Kidney epithelial cell (primary cell): ENCODE measurements around the gene CORO7. TPM values are rescaled to one million over a fixed set of nuclear protein-coding genes. Genes with fewer than 3 reads are reported as not detected.
"Not testable (repeated sequence)": the region's sequence is repeated elsewhere in the genome, so short reads cannot be mapped to it uniquely, and the experiment has no call there.

Source experiments
- DNase-seq: peaks from one replicate; pipeline ENCODE4 v3.0.0-alpha.2; 2010; ENCODE audit warnings: low read depth
- H3K27me3 ChIP-seq: 2 replicates; pipeline ENCODE4 v1.6.0; 2011; ENCODE audit warnings: low read length; ENCODE audit not compliant: control insufficient read depth, insufficient read depth
- H3K36me3 ChIP-seq: 2 replicates; pipeline ENCODE4 v1.5.1; 2011; ENCODE audit warnings: low read length; ENCODE audit not compliant: control insufficient read depth, insufficient read depth
- H3K4me3 ChIP-seq: 2 replicates; pipeline ENCODE4 v1.5.1; 2011; ENCODE audit warnings: low read depth, mild to moderate bottlenecking, control low read depth, low read length
- total RNA-seq: library from RNA; depleted of rRNA; stranded (reverse); fragments of >200 nt; gene quantifications from 2 replicates; pipeline ENCODE4 v1.2.3, GENCODE V29; 2015
- TF ChIP-seq, protein P1 (sequence below): IDR thresholded peaks from 2 replicates; pipeline ENCODE4 v1.5.1; 2011; ENCODE audit warnings: mild to moderate bottlenecking, moderate library complexity, low read length, control low read depth, inconsistent platforms; ENCODE audit not compliant: insufficient read depth, poor library complexity, severe bottlenecking

Gene CORO7
- total RNA-seq, 1 donor from 2014 or later, result 57.3 TPM

- H3K4me3 ChIP-seq, result no peak overlapping the region
- H3K27me3 ChIP-seq, result no peaks in the 10 kb centered on the region
- H3K36me3 ChIP-seq, result no peaks in the 10 kb centered on the region
- TF ChIP-seq, protein P1, sequence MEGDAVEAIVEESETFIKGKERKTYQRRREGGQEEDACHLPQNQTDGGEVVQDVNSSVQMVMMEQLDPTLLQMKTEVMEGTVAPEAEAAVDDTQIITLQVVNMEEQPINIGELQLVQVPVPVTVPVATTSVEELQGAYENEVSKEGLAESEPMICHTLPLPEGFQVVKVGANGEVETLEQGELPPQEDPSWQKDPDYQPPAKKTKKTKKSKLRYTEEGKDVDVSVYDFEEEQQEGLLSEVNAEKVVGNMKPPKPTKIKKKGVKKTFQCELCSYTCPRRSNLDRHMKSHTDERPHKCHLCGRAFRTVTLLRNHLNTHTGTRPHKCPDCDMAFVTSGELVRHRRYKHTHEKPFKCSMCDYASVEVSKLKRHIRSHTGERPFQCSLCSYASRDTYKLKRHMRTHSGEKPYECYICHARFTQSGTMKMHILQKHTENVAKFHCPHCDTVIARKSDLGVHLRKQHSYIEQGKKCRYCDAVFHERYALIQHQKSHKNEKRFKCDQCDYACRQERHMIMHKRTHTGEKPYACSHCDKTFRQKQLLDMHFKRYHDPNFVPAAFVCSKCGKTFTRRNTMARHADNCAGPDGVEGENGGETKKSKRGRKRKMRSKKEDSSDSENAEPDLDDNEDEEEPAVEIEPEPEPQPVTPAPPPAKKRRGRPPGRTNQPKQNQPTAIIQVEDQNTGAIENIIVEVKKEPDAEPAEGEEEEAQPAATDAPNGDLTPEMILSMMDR, result peak; percentile 84
- no peak for DNase-seq
Observed at GRCh38 chr16:4402439-4403132, 13.8 kb downstream of the CORO7 start.

- DNase-seq, result no peak
- no peaks in the 10 kb centered on the region for H3K27me3 ChIP-seq
- no peaks in the 10 kb centered on the region for H3K36me3 ChIP-seq
- TF ChIP-seq, protein P1, result no peak
- no peak overlapping the region for H3K4me3 ChIP-seq
Observed at GRCh38 chr16:4401510-4401909, 14.9 kb downstream of the CORO7 start.

GRCh38 chr16:4401094-4401501, 15.3 kb downstream of the CORO7 start:
- no peaks in the 10 kb centered on the region for H3K27me3 ChIP-seq
- TF ChIP-seq, protein P1, result no peak
- H3K4me3 ChIP-seq, result no peak overlapping the region
- H3K36me3 ChIP-seq, result no peaks in the 10 kb centered on the region
- DNase-seq, result no peak

DNA sequence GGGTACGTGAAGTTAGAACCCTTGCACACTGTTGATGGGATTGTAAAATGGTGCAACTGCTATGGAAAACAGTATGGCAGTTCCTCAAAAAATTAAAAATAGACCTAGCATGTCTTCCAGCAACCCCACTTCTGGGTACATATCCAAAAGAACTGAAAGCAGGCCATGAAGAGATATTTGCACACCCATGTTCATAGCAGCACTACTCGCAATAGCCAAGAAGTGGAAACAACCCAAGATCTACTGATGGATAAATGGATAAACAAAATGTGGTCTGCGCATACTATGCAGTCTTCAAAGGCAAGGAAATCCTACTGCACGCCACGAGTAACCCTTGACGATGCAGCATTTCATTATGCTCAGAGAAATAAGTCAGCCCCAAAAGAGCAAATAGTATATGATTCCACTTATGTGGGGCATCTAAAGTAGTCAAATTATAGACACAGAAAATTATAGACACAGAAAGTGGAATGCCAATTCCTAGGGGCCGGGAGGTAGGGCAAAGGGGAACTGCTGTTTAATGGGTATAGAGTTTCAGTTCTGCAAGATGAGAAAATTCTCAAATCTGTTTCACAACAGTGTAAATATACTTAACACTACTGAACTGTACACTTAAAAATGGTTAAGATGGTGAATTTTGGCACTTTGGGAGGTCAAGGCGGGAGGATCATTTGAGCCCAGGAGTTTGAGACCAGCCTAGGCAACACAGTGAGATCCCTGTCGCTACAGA, 17.2 kb downstream of the CORO7 start:
- no peak overlapping the region for H3K4me3 ChIP-seq
- no peak for DNase-seq
- H3K36me3 ChIP-seq, result no peaks in the 10 kb centered on the region
- TF ChIP-seq, protein P1, result no peak
- H3K27me3 ChIP-seq, result no peaks in the 10 kb centered on the region

GRCh38 chr16:4395055-4395726, 21.2 kb downstream of the CORO7 start:
- DNase-seq, result no peak
- no peaks in the 10 kb centered on the region for H3K36me3 ChIP-seq
- H3K27me3 ChIP-seq, result no peaks in the 10 kb centered on the region
- TF ChIP-seq, protein P1, result no peak
- no peak overlapping the region for H3K4me3 ChIP-seq

DNA sequence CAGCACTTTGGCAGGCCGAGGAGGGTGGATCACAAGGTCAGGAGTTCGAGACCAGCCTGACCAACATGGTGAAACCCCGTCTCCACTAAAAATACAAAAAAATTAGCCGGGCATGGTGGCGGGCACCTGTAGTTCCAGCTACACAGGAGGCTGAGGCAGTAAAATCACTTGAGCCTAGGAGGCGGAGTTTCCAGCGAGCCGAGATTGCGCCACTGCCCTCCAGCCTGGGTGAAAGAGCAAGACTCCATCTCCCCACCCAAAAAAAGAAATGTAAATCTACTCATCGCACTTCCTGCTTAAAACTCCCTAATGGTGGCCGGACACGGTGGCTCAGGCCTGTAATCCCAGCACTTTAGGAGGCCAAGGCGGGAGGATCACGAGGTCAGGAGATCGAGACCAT, 22.5 kb downstream of the CORO7 start:
- DNase-seq, H3K4me3 ChIP-seq, H3K36me3 ChIP-seq, H3K27me3 ChIP-seq: not testable (repeated sequence)
